Endothelial cell of umbilical vein (primary cell): ENCODE data around the gene LMF1. TPM values are rescaled to one million over a fixed set of nuclear protein-coding genes. Genes with fewer than 3 reads are reported as not detected.

Experiments used
- BruUV-seq: library from RNA; stranded (reverse); fragments of 400-500 nt; replicated peaks from 2 replicates; lab custom pipeline; 2021; lab: Mats Ljungman, UMichigan
- CTCF ChIA-PET: fragments of 300-600, 350-600 bp; sonication (Branson Sonifier 250); formaldehyde crosslinking; loops from one replicate; lab custom pipeline; 2021; ENCODE audit warnings: antibody characterized with exemption, inconsistent platforms; lab: Charles Lee
- POLR2A ChIA-PET: fragments of 300-600, 350-600 bp; sonication (Branson Sonifier 250); formaldehyde crosslinking; loops from one replicate; lab custom pipeline; 2021; ENCODE audit warnings: antibody characterized with exemption, inconsistent platforms; lab: Charles Lee
- DNase-seq: peaks from one replicate; pipeline ENCODE4 v3.0.0-alpha.2; 2011; ENCODE audit warnings: low read depth, low spot score
- FAIRE-seq: peaks from 2 replicates; lab custom pipeline; 2011; peaks lifted over from hg19 to GRCh38; lab: Jason Lieb, UNC
- H2AFZ ChIP-seq: 2 replicates; pipeline ENCODE4 v1.6.0; 2012; ENCODE audit warnings: low read depth, low read length, control low read depth, inconsistent platforms
- H3K27ac ChIP-seq: 2 replicates; pipeline ENCODE4 v1.5.1; 2011; ENCODE audit warnings: low read depth, mild to moderate bottlenecking, control low read depth, low read length, moderate library complexity; ENCODE audit not compliant: insufficient read depth
- H3K27me3 ChIP-seq, 2 experiments: 2 replicates each; pipeline versions ENCODE4 v1.6.0 to v1.6.1; 2011; ENCODE audit warnings: low read length in 2 of 2, mixed read lengths in 1 of 2; ENCODE audit not compliant: control insufficient read depth in 2 of 2, insufficient read depth in 2 of 2
- H3K36me3 ChIP-seq, 2 experiments: 2 replicates in 1 of 2; 3 replicates in 1 of 2; pipeline ENCODE4 v1.5.1; 2011; ENCODE audit warnings: low read length in 2 of 2, mild to moderate bottlenecking in 1 of 2, moderate library complexity in 1 of 2; ENCODE audit not compliant: control insufficient read depth in 2 of 2, insufficient read depth in 2 of 2; ENCODE audit errors: extremely low read depth in 1 of 2
- H3K4me1 ChIP-seq: 3 replicates; pipeline ENCODE4 v1.5.1; 2011; ENCODE audit warnings: mild to moderate bottlenecking, low read length; ENCODE audit not compliant: control insufficient read depth, insufficient read depth; ENCODE audit errors: extremely low read depth
- H3K4me2 ChIP-seq: 2 replicates; pipeline ENCODE4 v1.6.1; 2011; ENCODE audit warnings: low read length, control low read depth, mixed read lengths; ENCODE audit not compliant: insufficient read depth
- H3K4me3 ChIP-seq, 3 experiments: fragments of 200-600 bp in 1 of 3; sonication (generic), shearing (Covaris generic) in 1 of 3; replicated peaks in 1 of 3; 2 replicates each; pipeline ENCODE4 v1.5.1; 2011 to 2016; ENCODE audit warnings: control low read depth in 3 of 3, low read length in 3 of 3, mild to moderate bottlenecking in 2 of 3, inconsistent platforms in 1 of 3, low read depth in 1 of 3, moderate library complexity in 1 of 3; ENCODE audit not compliant: insufficient read depth in 1 of 3
- H3K79me2 ChIP-seq: 2 replicates; pipeline ENCODE4 v1.6.0; 2012; ENCODE audit warnings: low read length, inconsistent platforms; ENCODE audit not compliant: control insufficient read depth, insufficient read depth
- H3K9ac ChIP-seq: replicated peaks from 2 replicates; pipeline ENCODE3; 2011; ENCODE audit warnings: low read length, control low read depth; ENCODE audit not compliant: insufficient read depth; ENCODE audit errors: extremely low read depth
- H3K9me1 ChIP-seq: replicated peaks from 3 replicates; pipeline ENCODE4 v1.6.0; 2011; ENCODE audit warnings: mild to moderate bottlenecking, low read length; ENCODE audit not compliant: control insufficient read depth, insufficient read depth; ENCODE audit errors: extremely low read depth
- H3K9me3 ChIP-seq: replicated peaks from 2 replicates; pipeline ENCODE4 v1.5.1; 2012; ENCODE audit warnings: low read length, inconsistent platforms; ENCODE audit not compliant: control insufficient read depth, insufficient read depth
- H4K20me1 ChIP-seq: replicated peaks from 2 replicates; pipeline ENCODE3; 2011; ENCODE audit warnings: mild to moderate bottlenecking, low read length; ENCODE audit not compliant: control insufficient read depth, insufficient read depth; ENCODE audit errors: extremely low read depth
- EZH2 ChIP-seq: IDR thresholded peaks from 2 replicates; pipeline ENCODE4 v1.6.1; 2012; ENCODE audit warnings: borderline replicate concordance, low read depth, mild to moderate bottlenecking, moderate library complexity, low read length, inconsistent platforms; ENCODE audit not compliant: severe bottlenecking
- FOS ChIP-seq: IDR thresholded peaks from 2 replicates; pipeline ENCODE4 v1.6.1; 2011; ENCODE audit warnings: mild to moderate bottlenecking, low read length, moderate library complexity, borderline replicate concordance; ENCODE audit not compliant: insufficient read depth
- GATA2 ChIP-seq: IDR thresholded peaks from 2 replicates; pipeline ENCODE4 v1.7.0; 2011; ENCODE audit warnings: low read depth, mild to moderate bottlenecking, moderate library complexity, mixed read lengths, low read length; ENCODE audit not compliant: insufficient read length, insufficient read depth
- JUN ChIP-seq: IDR thresholded peaks from 2 replicates; pipeline ENCODE4 v1.6.1; 2011; ENCODE audit warnings: borderline replicate concordance, low read depth; ENCODE audit not compliant: insufficient read length, insufficient read depth
- MYC ChIP-seq: IDR thresholded peaks from one replicate; pipeline ENCODE4 v1.6.1; 2011; ENCODE audit warnings: mild to moderate bottlenecking, low read depth, low read length
- POLR2A ChIP-seq: IDR thresholded peaks from 2 replicates; pipeline ENCODE4 v1.6.1; 2012; ENCODE audit warnings: low read depth, mild to moderate bottlenecking, control low read depth, low read length
- POLR2AphosphoS5 ChIP-seq: IDR thresholded peaks from 2 replicates; pipeline ENCODE4 v1.6.1; 2012; ENCODE audit warnings: low read depth, mild to moderate bottlenecking, control low read depth, low read length, moderate library complexity; ENCODE audit not compliant: insufficient read depth
- dilution Hi-C: fragments of 300-500 bp; cut with MboI; formaldehyde crosslinking; loops from one replicate; pipeline ENCODE4 v1.15.0; 2019; ENCODE audit warnings: low sequenced_read_pairs; ENCODE audit not compliant: extremely low pct_ligation_motif_present
- intact Hi-C: fragments of 100-400 bp; cut with micrococcal nuclease; formaldehyde crosslinking; loops from one replicate; pipeline ENCODE4 v1.10.0; 2022
- polyA plus RNA-seq, 4 experiments: library from polyadenylated mRNA; depleted of rRNA in 3 of 4; stranded (reverse) in 3 of 4; unstranded in 1 of 4; fragments of >200 nt; gene quantifications; 2 replicates each; pipeline versions ENCODE4 v1.2.1 to v1.2.3, GENCODE V29; 2011 to 2012; ENCODE audit warnings: missing spikeins in 1 of 4
- total RNA-seq: library from RNA; stranded (reverse); gene quantifications from 2 replicates; pipeline ENCODE4 v1.2.3, GENCODE V29; 2021
- TF ChIP-seq, protein P1 (sequence below), 2 donors: IDR thresholded peaks; 1 replicate in 1 of 2; 2 replicates in 1 of 2; pipeline ENCODE4 v1.5.1; 2011; ENCODE audit warnings: low read length in 2 of 2, mild to moderate bottlenecking in 2 of 2, moderate library complexity in 2 of 2, control low read depth in 1 of 2, inconsistent platforms in 1 of 2, low read depth in 1 of 2; ENCODE audit not compliant: insufficient read depth in 1 of 2; ENCODE audit errors: extremely low read depth in 1 of 2
- TF ChIP-seq, protein P2 (sequence below): IDR thresholded peaks from 2 replicates; pipeline ENCODE4 v1.6.1; 2011; ENCODE audit not compliant: insufficient read depth, insufficient read length

The LMF1 gene
- total and polyA plus RNA-seq, 2 donors (not counting 3 experiments of a cell fraction or from before 2014, with no cell fraction given) = 17.8 TPM

DNA sequence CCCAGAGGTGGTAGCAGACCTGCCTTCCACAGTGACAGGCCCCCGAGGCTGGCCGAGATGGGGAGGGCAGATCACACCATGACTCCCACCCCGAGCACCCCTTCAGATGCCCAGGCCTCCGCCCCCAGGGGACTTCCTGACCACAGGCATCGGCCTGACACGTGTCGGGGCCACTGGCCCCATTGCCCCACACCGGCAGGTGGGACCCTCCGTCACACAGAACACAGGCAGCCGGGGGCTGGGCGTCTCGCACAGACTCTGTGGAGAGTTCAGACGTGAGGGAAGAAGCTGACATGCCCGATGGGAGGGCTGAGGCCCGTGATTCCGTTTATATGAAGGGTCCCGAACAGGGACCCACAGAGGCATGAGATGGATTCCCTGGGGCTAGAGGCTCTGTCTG lies 118.9 kb downstream of the LMF1 start:
- POLR2A ChIA-PET = no interaction called here
- no peak overlapping the region for H3K9ac ChIP-seq
- no peaks in the 10 kb centered on the region for H3K36me3 ChIP-seq
- H3K9me3 ChIP-seq = peaks cover 3% of the 10 kb centered on the region
- H3K4me2 ChIP-seq = no peak overlapping the region
- DNase-seq (no peak), FAIRE-seq (no peak)
- no peaks in the 10 kb centered on the region for H3K4me1 ChIP-seq
- no peaks in the 10 kb centered on the region for H3K27me3 ChIP-seq
- no peak overlapping the region for H3K27ac ChIP-seq
- no peaks in the 10 kb centered on the region for H3K79me2 ChIP-seq
- CTCF ChIA-PET = no interaction called here
- no peak overlapping the region for H2AFZ ChIP-seq
- BruUV-seq = no TSS peak
- no peaks in the 10 kb centered on the region for H4K20me1 ChIP-seq
- dilution Hi-C loops (no loop called here), intact Hi-C loops (no loop called here)
- no peaks in the 10 kb centered on the region for H3K9me1 ChIP-seq
- H3K4me3 ChIP-seq = no peak overlapping the region
- no peak for TF ChIP-seq GATA2
- TF ChIP-seq, protein P1, sequence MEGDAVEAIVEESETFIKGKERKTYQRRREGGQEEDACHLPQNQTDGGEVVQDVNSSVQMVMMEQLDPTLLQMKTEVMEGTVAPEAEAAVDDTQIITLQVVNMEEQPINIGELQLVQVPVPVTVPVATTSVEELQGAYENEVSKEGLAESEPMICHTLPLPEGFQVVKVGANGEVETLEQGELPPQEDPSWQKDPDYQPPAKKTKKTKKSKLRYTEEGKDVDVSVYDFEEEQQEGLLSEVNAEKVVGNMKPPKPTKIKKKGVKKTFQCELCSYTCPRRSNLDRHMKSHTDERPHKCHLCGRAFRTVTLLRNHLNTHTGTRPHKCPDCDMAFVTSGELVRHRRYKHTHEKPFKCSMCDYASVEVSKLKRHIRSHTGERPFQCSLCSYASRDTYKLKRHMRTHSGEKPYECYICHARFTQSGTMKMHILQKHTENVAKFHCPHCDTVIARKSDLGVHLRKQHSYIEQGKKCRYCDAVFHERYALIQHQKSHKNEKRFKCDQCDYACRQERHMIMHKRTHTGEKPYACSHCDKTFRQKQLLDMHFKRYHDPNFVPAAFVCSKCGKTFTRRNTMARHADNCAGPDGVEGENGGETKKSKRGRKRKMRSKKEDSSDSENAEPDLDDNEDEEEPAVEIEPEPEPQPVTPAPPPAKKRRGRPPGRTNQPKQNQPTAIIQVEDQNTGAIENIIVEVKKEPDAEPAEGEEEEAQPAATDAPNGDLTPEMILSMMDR (IDR thresholded peaks at IDR 0.05; ENCODE audit: extremely low read depth in 1 of 2, insufficient read depth in 1 of 2, low read depth in 1 of 2, low read length in 2 of 2) = no peak
- no peak for TF ChIP-seq FOS
- TF ChIP-seq, protein P2, sequence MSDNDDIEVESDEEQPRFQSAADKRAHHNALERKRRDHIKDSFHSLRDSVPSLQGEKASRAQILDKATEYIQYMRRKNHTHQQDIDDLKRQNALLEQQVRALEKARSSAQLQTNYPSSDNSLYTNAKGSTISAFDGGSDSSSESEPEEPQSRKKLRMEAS = no peak
- no peak for TF ChIP-seq JUN
- TF ChIP-seq POLR2AphosphoS5 = no peak
- TF ChIP-seq POLR2A = no peak
- no peak for TF ChIP-seq EZH2
- TF ChIP-seq MYC = no peak
